Bronchial epithelial cell (primary cell): ENCODE data around the gene AKT3. TPM values are rescaled to one million over a fixed set of nuclear protein-coding genes. Genes with fewer than 3 reads are reported as not detected.

Source experiments
- DNase-seq: peaks from one replicate; pipeline ENCODE4 v3.0.0-alpha.2; 2010; ENCODE audit warnings: low read depth
- FAIRE-seq: peaks from 2 replicates; lab custom pipeline; 2011; peaks lifted over from hg19 to GRCh38; lab: Jason Lieb, UNC
- H3K27me3 ChIP-seq: 2 replicates; pipeline ENCODE4 v1.5.1; 2011; ENCODE audit warnings: low read length; ENCODE audit not compliant: control insufficient read depth, insufficient read depth
- H3K36me3 ChIP-seq: 2 replicates; pipeline ENCODE4 v1.5.1; 2011; ENCODE audit warnings: low read length; ENCODE audit not compliant: control insufficient read depth, insufficient read depth
- H3K4me3 ChIP-seq: 2 replicates; pipeline ENCODE4 v1.5.1; 2011; ENCODE audit warnings: mild to moderate bottlenecking, low read depth, low read length, control low read depth
- total RNA-seq: library from RNA; depleted of rRNA; stranded (reverse); fragments of >200 nt; gene quantifications from 2 replicates; pipeline ENCODE4 v1.2.1, GENCODE V29; 2014
- TF ChIP-seq, protein P1 (sequence below): IDR thresholded peaks from 2 replicates; pipeline ENCODE4 v1.5.1; 2011; ENCODE audit warnings: mild to moderate bottlenecking, moderate library complexity, low read length, control low read depth, inconsistent platforms; ENCODE audit not compliant: insufficient read depth, severe bottlenecking

Gene AKT3
- total RNA-seq, 1 donor from 2014 or later, result 7.9 TPM

GRCh38 chr1:243452092-243452491, 398.0 kb downstream of the AKT3 start:
- no peaks in the 10 kb centered on the region for H3K27me3 ChIP-seq
- no peaks in the 10 kb centered on the region for H3K36me3 ChIP-seq
- no peak for DNase-seq
- no peak overlapping the region for H3K4me3 ChIP-seq
- TF ChIP-seq, protein P1, sequence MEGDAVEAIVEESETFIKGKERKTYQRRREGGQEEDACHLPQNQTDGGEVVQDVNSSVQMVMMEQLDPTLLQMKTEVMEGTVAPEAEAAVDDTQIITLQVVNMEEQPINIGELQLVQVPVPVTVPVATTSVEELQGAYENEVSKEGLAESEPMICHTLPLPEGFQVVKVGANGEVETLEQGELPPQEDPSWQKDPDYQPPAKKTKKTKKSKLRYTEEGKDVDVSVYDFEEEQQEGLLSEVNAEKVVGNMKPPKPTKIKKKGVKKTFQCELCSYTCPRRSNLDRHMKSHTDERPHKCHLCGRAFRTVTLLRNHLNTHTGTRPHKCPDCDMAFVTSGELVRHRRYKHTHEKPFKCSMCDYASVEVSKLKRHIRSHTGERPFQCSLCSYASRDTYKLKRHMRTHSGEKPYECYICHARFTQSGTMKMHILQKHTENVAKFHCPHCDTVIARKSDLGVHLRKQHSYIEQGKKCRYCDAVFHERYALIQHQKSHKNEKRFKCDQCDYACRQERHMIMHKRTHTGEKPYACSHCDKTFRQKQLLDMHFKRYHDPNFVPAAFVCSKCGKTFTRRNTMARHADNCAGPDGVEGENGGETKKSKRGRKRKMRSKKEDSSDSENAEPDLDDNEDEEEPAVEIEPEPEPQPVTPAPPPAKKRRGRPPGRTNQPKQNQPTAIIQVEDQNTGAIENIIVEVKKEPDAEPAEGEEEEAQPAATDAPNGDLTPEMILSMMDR, result no peak
- FAIRE-seq, result no peak

DNA sequence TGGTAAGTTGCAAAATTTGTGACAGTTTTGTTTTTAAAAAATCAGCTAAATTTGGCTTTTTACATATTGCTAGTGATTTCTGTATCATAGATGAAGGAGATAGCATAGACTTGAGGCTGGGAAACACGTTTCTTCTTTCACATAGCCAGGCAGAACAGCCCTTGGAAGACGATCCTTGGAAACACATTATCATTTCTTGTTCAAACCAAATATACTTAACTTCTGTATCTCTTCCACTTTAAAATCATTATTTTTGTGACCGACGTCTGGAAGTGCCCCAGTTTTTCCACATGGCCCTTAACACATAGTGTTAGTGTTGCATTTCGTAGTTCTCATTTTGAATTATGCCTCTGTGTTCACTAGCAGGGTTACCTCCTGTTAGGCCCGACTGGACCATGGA, 400.7 kb downstream of the AKT3 start:
- no peaks in the 10 kb centered on the region for H3K36me3 ChIP-seq
- no peak overlapping the region for H3K4me3 ChIP-seq
- FAIRE-seq (no peak), DNase-seq (no peak)
- TF ChIP-seq, protein P1, result no peak
- no peaks in the 10 kb centered on the region for H3K27me3 ChIP-seq

- Histone ChIP-seq H3K36me3 (no peaks in the 10 kb centered on the region), H3K4me3 (no peak overlapping the region), H3K27me3 (no peaks in the 10 kb centered on the region)
- DNase-seq, result peak; percentile 13
- no peak for FAIRE-seq
- TF ChIP-seq, protein P1, result no peak
Measured at GRCh38 chr1:243447844-243448243, 402.2 kb downstream of the AKT3 start.

- Histone ChIP-seq H3K4me3 (no peak overlapping the region), H3K36me3 (no peaks in the 10 kb centered on the region), H3K27me3 (no peaks in the 10 kb centered on the region)
- TF ChIP-seq, protein P1, result no peak
- DNase-seq (peak; percentile 72), FAIRE-seq (no peak)
Measured at GRCh38 chr1:243447347-243447746, 402.7 kb downstream of the AKT3 start.

DNA sequence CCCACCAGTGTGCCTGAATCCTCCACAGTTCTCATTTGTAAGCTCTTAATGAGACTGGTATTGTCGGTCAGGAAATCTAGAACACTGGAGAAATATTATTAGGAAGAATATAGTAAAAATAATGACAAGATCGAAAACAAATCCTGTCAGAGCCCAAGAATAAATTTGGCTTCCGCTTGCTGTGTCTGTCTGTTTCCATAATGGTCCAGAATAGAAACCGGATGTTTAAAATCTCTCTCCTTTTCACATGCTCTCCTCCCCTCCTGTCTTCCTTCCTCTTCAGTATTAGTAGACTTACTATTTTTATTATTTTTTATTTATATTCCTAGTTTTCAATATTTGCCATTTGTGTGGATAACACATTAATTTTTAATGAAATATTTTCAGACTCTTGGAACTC, 406.5 kb downstream of the AKT3 start:
- no peak for FAIRE-seq
- TF ChIP-seq, protein P1, result no peak
- no peaks in the 10 kb centered on the region for H3K36me3 ChIP-seq

GRCh38 chr1:243441601-243442000, 408.4 kb downstream of the AKT3 start:
- H3K36me3 ChIP-seq, result no peaks in the 10 kb centered on the region
- DNase-seq, result no peak
- no peaks in the 10 kb centered on the region for H3K27me3 ChIP-seq
- TF ChIP-seq, protein P1, result no peak
- no peak overlapping the region for H3K4me3 ChIP-seq
- FAIRE-seq, result no peak

More for the DNA sequence above, 406.5 kb downstream of the AKT3 start:
- Histone ChIP-seq H3K27me3 (no peaks in the 10 kb centered on the region), H3K4me3 (no peak overlapping the region)
- DNase-seq, result no peak
